Measurements from ENCODE around the gene BRD1. TPM values are rescaled to one million over a fixed set of nuclear protein-coding genes. Genes with fewer than 3 reads are reported as not detected.

The BRD1 gene
- total RNA-seq, 4 donors from 2014 or later, result 43.4 to 70.5 (median 50.3) TPM

DNA sequence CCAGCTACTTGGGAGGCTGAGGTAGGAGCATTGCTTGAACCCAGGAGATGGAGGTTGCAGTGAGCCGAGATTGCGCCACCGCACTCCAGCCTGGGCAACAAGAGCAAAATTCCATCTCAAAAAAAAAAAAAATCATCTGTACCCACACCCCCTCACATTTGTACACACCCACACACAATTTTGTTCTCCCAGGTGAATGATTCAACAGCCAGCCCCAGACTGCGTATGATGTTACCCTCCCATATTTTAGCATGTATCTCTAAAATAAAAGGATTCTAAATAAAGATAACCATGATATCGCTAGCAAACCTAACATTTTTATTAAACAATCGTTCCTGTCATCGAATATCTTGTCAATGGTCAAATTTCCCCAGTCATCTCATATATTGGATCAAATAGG is 65.8 kb downstream of the BRD1 start:
- 79 to 97% methylated on average over 4 to 7 of the region's 7 CpGs for whole genome bisulfite sequencing, 2 donors (ENCODE audit: low coverage in 1 of 2)
- Histone ChIP-seq H3K4me3 (no peak overlapping the region), H3K36me3 (no peaks in the 10 kb centered on the region), H3K4me1 (peaks cover 0 to 5% (median 0%) of the 10 kb centered on the region in 4 donors), H3K9me3 (peaks cover 8 to 11% of the 10 kb centered on the region in 2 donors), H3K27me3 (no peaks in the 10 kb centered on the region), H3K27ac (no peak overlapping the region)
- intact Hi-C loops (cut with DNase I; ENCODE audit: low total_unique reads) (no loop called here), in situ Hi-C loops (cut with MboI; ENCODE audit: low pct_ligation_motif_present in 1 of 4, low pct_unique_long_range_greater_than_20kb in 1 of 4, low sequenced_read_pairs in 3 of 4) (loop anchor here (25.0 kb wide), 1 partner anchor 275 kb away; no protein-coding TSS in a partner anchor)
- TF ChIP-seq POLR2A (IDR thresholded peaks at IDR 0.05) (no peak), EP300 (IDR thresholded peaks at IDR 0.05; ENCODE audit: low read depth) (no peak), POLR2AphosphoS5 (IDR thresholded peaks at IDR 0.05) (no peak)
- TF ChIP-seq, protein P1, sequence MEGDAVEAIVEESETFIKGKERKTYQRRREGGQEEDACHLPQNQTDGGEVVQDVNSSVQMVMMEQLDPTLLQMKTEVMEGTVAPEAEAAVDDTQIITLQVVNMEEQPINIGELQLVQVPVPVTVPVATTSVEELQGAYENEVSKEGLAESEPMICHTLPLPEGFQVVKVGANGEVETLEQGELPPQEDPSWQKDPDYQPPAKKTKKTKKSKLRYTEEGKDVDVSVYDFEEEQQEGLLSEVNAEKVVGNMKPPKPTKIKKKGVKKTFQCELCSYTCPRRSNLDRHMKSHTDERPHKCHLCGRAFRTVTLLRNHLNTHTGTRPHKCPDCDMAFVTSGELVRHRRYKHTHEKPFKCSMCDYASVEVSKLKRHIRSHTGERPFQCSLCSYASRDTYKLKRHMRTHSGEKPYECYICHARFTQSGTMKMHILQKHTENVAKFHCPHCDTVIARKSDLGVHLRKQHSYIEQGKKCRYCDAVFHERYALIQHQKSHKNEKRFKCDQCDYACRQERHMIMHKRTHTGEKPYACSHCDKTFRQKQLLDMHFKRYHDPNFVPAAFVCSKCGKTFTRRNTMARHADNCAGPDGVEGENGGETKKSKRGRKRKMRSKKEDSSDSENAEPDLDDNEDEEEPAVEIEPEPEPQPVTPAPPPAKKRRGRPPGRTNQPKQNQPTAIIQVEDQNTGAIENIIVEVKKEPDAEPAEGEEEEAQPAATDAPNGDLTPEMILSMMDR (IDR thresholded peaks at IDR 0.05), result no peak
- DNase-seq, result no peak

DNA sequence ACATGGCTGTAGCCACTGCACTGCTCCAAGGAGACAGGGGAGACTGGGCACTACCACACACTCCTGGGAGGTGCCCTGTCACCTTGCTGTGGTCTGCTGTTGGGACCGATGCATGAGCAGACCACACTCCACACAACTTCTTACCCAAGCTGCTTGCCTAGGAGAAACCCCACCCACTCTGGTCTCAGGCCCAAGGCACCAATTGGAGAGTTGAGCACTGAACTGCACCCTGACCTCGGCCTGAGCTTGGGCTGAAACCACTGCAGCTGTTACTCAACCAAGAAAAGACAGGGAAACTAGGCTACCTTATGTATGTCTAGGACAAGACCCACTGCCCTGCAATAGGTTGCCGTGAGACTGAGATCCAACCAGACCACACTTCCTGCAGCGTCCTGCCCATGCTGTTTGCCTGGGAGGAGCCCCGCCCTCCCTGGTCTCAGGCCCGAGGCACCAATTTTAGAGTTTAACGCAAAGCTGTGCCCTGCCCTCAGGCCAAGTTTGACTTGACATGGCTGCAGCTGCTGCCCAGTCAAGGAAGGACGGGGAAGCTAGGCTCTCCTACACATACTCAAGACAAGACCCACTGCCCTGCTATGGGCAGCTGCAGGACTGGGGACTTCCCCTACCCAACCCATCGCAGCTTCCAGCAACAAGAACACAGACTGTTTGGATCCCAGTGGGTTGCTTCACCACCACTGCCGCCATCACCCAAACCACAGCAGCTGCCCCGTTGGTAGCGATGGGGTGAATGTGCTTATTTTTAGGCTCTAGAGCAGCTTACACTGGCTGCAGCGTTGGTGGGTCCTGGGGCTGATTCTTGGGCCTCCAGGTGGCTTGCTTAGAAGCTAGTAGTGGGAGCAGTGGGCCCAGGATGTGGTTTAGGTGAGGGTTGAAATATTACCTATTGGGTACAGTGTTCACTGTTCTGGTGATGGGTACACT is 66.8 kb downstream of the BRD1 start:
- H3K9me3 ChIP-seq, result peaks cover 0 to 1% of the 10 kb centered on the region in 2 donors
- WGBS, 2 donors (ENCODE audit: low coverage in 1 of 2), result 69% methylated on average over 13 of the region's 13 CpGs; no CpG with 5 or more reads in 1 of the 2 donors
- H3K4me1 ChIP-seq, result peaks cover 0 to 5% (median 0%) of the 10 kb centered on the region in 4 donors
- intact Hi-C loops (cut with DNase I; ENCODE audit: low total_unique reads) (no loop called here), in situ Hi-C loops (cut with MboI; ENCODE audit: low pct_ligation_motif_present in 1 of 4, low pct_unique_long_range_greater_than_20kb in 1 of 4, low sequenced_read_pairs in 3 of 4) (loop anchor here (25.0 kb wide), 1 partner anchor 276 kb away; no protein-coding TSS in a partner anchor)
- H3K27me3 ChIP-seq, result peaks cover 8% of the 10 kb centered on the region
- H3K36me3 ChIP-seq, result no peaks in the 10 kb centered on the region
- no peak for TF ChIP-seq POLR2AphosphoS5 (IDR thresholded peaks at IDR 0.05)
- TF ChIP-seq POLR2A (IDR thresholded peaks at IDR 0.05), result no peak
- no peak for TF ChIP-seq EP300 (IDR thresholded peaks at IDR 0.05; ENCODE audit: low read depth)
- TF ChIP-seq, protein P1 (IDR thresholded peaks at IDR 0.05), result no peak
- H3K4me3 ChIP-seq, result no peak overlapping the region
- H3K27ac ChIP-seq, result no peak overlapping the region
- DNase-seq, result no peak

DNA sequence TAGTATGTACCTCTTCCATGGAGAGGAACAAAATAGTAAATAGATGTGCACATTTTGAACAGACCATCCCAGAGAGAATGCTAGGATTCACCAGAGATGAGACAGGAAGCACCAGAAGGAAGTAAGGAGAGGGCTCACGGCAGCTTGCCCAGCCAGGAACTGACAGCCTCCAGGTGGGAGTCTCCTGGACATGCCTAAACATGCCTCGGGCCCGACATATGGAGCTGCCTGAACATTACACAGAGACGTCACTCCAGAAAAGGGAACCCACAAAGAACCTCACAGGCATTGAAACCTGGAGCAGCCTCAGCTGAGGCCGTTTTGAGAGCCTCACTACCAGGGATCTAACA is 67.4 kb downstream of the BRD1 start:
- in situ Hi-C loops (cut with MboI; ENCODE audit: low pct_ligation_motif_present in 1 of 4, low pct_unique_long_range_greater_than_20kb in 1 of 4, low sequenced_read_pairs in 3 of 4), result loop anchor here (25.0 kb wide), 1 partner anchor 277 kb away; no protein-coding TSS in a partner anchor
- Histone ChIP-seq H3K9me3 (no peaks in the 10 kb centered on the region), H3K4me3 (no peak overlapping the region), H3K27ac (no peak overlapping the region), H3K27me3 (peaks cover 8% of the 10 kb centered on the region), H3K4me1 (peaks cover 0 to 5% (median 0%) of the 10 kb centered on the region in 4 donors), H3K36me3 (no peaks in the 10 kb centered on the region)
- intact Hi-C loops (cut with DNase I; ENCODE audit: low total_unique reads), result no loop called here
- DNase-seq, result no peak
- WGBS, 2 donors (ENCODE audit: low coverage in 1 of 2), result 40 to 50% methylated on average over 1 to 5 of the region's 5 CpGs
- TF ChIP-seq POLR2A (IDR thresholded peaks at IDR 0.05) (no peak), EP300 (IDR thresholded peaks at IDR 0.05; ENCODE audit: low read depth) (no peak), POLR2AphosphoS5 (IDR thresholded peaks at IDR 0.05) (no peak)
- TF ChIP-seq, protein P1 (IDR thresholded peaks at IDR 0.05), result no peak

DNA sequence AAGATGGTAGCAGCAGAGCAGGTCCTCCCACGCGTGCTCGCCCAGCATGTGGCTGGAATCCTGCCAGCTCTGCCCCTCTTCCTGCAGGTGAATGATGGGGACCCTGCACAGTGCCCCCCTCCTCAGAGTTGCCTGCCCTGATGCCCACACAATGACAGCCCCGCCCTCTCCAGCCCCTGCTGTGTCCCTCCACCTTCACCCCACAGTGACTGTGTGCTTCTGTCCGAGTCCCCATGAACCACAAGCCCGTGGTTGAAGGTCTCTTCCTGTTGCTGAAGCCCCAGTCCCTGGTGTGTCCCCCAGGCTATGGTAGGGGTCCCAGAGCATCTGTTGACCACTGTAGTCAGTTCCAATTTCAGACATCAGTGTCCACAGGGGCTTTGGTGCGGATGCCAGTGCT is 71.0 kb downstream of the BRD1 start:
- DNase-seq, result peak; percentile 4
- Histone ChIP-seq H3K27me3 (peaks cover 10% of the 10 kb centered on the region), H3K9me3 (no peaks in the 10 kb centered on the region), H3K27ac (no peak overlapping the region), H3K4me3 (no peak overlapping the region), H3K4me1 (peaks cover 0 to 5% (median 0%) of the 10 kb centered on the region in 4 donors), H3K36me3 (no peaks in the 10 kb centered on the region)
- TF ChIP-seq POLR2A (IDR thresholded peaks at IDR 0.05) (no peak), POLR2AphosphoS5 (IDR thresholded peaks at IDR 0.05) (no peak), EP300 (IDR thresholded peaks at IDR 0.05; ENCODE audit: low read depth) (no peak)
- TF ChIP-seq, protein P1 (IDR thresholded peaks at IDR 0.05), result no peak
- WGBS, 2 donors (ENCODE audit: low coverage in 1 of 2), result 82% methylated on average over 7 of the region's 7 CpGs; no CpG with 5 or more reads in 1 of the 2 donors
- in situ Hi-C loops (cut with MboI; ENCODE audit: low pct_ligation_motif_present in 1 of 4, low pct_unique_long_range_greater_than_20kb in 1 of 4, low sequenced_read_pairs in 3 of 4) (loop anchor here (25.0 kb wide), 1 partner anchor 281 kb away; no protein-coding TSS in a partner anchor), intact Hi-C loops (cut with DNase I; ENCODE audit: low total_unique reads) (no loop called here)

Measured in transverse colon (tissue), 4 donors.